Stimulated activated CD4-positive, alpha-beta T cell treated with anti-CD3 and anti-CD28 coated beads, Interleukin-4, amount 100 ng/mL, for 1 hour (primary cell): ENCODE data around the gene MYOD1.

Experiments used
- DNase-seq: peaks from one replicate; pipeline ENCODE4 v3.0.0-alpha.2; 2020

MYOD1 gene

GRCh38 chr11:17735818-17736578 is 16.6 kb downstream of the MYOD1 start:
- DNase-seq = no peak

DNA sequence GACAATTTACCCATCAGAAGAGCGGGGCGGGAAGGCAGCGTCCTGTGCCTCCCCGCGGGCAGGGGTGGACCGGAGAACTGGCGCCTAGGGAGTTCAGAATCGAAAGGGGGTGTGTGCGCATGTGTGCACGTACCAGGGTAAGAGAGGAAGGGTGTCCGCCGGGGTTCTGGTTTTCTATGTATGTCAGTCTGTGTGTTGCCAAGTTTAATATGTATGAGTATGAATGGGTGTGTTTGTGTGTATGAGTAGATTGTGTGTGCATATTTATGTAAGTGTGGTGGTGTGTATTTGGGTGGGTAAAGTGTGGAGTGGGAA is 17.2 kb downstream of the MYOD1 start:
- no peak for DNase-seq

DNA sequence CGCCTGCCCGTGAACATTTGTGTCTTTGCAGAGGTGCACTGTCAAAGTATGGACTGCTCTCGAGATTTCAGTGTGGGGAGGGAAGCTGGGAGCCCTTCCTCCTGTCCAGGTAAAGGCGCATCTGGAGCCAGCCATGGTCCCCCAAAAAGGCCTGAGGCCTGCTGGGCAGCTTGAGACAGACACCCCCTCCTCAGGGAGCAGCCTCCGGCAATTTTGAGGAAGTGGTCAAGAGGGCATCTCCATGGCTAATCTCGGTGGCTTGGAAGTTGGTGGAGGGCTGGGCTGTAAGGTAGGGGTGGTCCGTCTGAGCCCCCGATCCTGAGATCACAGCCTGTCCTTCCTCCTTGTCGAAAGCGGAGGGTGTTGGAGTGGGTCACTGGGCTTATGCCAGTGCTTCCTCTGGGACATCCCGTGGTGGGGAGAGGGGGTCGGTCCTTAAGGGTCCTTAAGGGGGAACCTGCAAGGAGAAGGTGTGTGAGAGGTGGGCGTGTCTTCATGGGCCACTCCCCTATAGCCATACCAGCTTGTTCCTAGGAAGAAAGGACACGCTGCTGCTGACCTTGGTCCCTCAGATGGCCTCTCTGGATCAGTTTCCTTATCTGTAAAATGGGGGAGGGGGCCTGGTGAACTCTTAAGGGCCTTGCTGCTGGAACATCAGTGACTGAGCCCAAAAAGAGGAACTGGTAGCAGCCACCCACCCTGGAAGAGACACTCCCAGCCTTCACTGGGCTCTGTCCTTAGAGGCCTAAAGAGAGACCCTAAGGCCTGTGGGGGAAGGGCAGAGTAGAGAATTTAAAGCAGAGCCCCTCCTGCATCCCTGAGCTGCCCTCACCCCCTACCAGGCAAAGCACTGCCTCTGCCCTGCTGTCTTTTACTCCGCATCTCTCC is 17.8 kb downstream of the MYOD1 start:
- no peak for DNase-seq

DNA sequence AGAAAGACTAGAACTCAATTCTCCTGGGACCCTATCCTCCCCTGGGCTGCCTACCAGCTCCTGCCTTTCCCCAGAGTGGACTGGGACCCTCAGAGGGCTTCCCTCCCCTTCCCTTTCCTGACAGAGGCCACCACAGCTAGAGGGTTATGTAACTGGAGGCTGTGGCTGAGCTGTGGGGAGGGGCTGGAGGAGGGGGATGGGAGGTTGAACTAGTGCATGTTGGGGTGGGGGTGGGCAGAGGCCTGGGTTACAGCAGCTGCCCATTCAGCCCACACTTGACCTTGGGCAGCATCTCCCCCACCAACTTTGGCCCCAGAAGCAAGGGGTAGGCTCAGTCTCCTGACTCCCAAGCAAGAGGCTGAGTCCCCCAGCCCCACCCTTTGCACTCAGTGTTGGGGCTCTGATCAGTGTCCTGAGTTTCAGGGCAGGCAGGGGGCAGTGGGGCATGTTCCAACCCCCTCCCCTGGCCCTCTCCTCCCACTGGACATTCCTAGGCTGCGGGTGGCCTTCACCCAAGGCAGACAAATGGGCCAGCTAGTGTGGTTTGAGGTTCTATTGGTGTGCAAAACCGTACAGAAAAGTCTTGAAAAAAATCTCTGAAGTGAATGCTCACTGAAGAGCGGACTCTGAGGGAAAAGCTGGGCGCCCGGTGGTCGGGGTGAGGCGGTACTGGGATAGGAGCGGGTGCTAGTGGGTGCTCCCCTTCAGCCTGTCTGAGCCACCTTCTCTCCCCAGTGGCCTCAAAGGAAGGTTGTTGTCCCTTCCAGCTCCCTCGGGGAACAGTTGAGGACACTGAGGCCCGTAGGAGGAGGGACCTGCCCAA is 19.0 kb downstream of the MYOD1 start:
- no peak for DNase-seq

DNA sequence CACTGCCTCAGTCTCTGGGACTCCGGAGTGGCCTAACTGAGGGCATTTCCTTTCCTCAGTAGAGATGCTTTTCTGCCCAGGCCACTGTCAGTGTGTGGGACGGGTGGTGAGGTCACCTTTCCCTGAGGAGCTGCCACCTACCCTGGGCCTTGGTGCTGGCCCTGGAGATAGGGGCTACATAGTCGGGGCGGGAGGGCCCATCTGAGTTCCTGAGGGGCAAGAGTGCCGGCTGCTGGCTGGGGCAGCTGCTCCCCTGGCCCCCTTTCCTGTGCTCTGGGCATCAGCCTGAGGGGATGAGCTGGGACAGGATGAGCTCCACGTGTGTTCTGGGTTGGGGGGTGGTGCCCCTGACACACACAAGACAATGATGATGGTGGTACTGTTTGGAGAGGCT is 20.6 kb downstream of the MYOD1 start:
- no peak for DNase-seq

GRCh38 chr11:17740649-17741235 is 21.4 kb downstream of the MYOD1 start:
- DNase-seq = no peak

DNA sequence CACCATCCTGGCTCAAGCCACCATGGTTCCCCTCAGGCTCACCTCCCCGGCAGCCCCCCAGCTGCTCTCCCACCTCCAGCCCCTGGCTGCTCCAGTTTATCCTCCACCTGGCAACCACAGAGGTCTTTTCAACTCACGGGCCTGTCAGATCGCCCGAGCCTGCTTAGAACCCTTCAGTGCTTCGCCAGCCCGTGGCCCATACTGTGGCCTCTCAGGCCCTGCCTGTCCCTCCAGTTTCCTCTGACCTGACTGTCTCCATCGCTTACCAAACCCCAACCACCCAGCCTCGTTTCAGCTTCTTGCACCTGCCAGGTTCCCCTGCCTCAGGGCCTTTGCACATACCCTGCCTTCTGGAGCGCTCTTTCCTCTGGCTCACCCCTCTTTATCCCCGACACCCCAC is 22.1 kb downstream of the MYOD1 start:
- DNase-seq = no peak

- DNase-seq = no peak
Observed at GRCh38 chr11:17742019-17742418, 22.6 kb downstream of the MYOD1 start.

GRCh38 chr11:17743026-17743807 is 23.8 kb downstream of the MYOD1 start:
- no peak for DNase-seq

GRCh38 chr11:17743808-17744119 is 24.4 kb downstream of the MYOD1 start:
- no peak for DNase-seq

- no peak for DNase-seq
Observed at GRCh38 chr11:17744151-17744940, 25.0 kb downstream of the MYOD1 start.

DNA sequence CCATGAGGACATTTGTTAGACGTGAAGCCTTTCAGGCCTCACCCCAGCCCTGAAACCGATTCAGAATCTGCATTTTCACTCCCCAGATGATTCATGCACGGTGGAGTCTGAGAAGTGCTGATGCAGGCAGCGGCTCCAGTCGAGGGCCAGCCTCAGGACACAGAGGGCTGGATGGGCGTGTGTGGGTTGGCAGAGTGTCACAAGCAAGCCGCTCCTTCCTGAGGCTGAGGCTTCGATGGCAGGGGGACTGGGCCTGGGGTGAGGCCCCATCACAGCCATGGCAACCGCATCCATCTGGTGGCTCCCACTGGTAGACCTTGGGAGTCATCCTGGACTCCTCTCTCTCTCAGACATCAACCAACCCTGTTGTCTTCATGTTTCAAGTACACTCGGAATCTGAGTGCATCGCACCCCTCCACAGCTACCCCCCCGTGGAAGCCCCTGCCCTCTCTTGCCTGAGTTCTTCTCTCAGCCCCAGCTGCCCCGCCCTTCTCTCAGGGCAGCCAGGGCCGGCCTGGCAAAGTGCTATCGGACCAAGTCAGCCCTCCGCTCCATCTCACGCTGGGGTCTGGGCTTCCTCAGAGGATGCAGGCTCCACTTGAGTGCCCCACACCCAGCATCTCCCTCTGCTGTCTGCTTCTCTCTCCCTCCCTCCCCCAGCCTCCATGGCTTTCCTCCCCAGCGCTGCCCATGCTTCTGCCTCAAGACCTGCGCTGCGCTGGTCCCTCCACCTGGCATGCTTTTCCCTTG is 25.8 kb downstream of the MYOD1 start:
- DNase-seq = no peak

DNA sequence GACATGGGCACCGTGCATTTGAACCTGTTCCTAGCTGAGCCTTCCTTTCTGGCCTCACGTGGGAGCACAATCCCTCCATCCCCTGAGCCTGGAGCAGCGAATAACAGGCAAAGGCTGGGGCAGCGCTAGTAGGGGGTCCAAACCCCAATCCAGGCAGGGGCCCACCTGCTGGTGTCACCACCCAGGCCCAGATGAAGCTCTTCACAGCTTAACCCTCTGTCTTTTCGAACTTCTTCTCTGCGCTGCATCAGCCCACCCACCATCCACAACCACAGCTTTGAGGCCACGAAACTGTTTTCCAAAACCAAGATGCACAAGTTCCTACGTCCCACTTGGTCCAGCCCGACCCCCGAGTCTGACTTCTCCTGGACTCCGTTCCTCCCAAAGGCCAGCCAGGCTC is 26.7 kb downstream of the MYOD1 start:
- no peak for DNase-seq

GRCh38 chr11:17747131-17747955 is 28.0 kb downstream of the MYOD1 start:
- no peak for DNase-seq

DNA sequence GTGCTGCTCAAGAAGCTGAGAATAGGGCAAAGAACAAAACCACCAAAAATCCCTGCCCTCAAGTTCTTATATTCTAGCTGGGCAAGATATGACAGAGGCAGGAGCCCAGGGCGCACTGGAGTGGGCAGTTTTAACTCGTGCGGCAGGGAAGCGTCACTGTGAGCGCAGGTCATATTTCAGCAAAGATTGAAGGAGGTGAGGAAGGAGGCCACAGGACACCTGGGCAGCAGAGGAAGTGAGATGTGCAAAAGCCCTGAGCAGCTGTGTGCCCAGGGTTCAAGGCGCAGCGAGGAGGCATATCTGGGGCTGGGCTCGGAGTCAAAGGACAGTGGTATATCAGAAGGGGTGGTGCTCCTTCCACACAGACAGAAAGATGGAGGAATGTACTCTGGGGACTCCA is 28.7 kb downstream of the MYOD1 start:
- DNase-seq = no peak

- DNase-seq = no peak
Observed at GRCh38 chr11:17748761-17749721, 29.7 kb downstream of the MYOD1 start.

DNA sequence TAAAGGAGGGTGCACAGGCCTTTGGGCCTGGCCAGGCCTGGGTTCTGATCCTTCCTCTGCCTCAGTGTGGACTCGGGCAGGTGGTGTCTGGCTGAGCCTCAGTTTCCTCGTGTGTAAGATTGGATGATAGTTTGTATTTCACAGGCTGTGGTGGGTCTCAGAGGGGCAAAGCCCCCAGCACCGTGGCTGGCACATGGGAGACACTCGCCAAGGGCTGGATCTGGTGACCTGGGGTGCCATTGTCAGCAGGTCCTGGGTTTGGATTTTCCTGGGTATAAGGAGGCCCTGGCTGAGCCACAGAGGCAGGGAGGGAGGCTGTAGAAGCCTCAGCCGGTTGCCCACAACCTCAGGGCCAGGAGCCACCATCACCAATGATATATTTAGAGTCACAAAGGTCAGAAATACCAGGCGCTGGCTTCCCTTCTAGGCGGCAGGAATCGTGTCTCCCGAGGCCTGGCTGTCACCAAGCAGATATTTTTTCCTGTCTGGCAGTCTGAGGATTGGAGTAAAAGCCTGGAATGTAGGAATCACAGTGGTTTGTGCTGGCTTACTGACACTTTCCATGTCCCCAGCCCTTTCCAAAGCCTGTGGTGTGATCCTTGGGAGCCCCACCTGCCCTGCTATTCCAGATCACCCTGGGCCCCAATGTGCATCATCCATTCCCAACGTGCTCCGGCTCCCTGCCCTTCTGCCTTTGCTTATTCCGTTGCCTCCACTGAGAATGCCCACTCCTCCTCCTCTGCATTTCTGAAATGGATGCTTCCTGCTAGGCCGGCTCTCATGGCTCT is 30.8 kb downstream of the MYOD1 start:
- no peak for DNase-seq

DNA sequence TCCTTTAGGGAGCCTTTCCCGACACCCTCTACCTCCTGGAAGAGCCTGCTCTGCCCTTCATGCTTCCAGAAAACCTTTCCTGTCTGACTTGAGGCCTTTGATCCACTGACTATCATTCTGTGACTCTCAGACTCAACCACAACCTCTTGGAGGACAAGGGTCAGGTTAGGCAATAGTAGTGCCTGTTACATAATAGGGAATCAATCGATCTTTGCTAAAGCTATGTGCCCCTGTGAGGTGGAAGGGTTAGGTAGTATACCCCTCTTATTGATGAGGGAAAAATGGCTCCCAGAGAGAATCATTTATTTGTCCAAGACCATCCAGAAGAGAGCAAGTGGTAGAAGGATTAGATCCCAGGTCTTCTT is 31.4 kb downstream of the MYOD1 start:
- no peak for DNase-seq
